Prostate gland (tissue), 2 donors: ENCODE data around the gene MVB12B. TPM values are rescaled to one million over a fixed set of nuclear protein-coding genes. Genes with fewer than 3 reads are reported as not detected.

Source experiments
- DNase-seq: peaks from one replicate; pipeline ENCODE4 v3.0.0-alpha.2; 2019; ENCODE audit warnings: low spot score
- H3K27ac ChIP-seq, 2 donors: fragments of 200-600 bp; sonication (generic); 2 replicates each; pipeline ENCODE4 v1.5.1; 2017 to 2019
- H3K27me3 ChIP-seq: fragments of 200-600 bp; sonication (generic); replicated peaks from 2 replicates; pipeline ENCODE4 v1.5.1; 2019; ENCODE audit not compliant: insufficient read depth
- H3K36me3 ChIP-seq, 2 donors: fragments of 200-600 bp; sonication (generic); 1 replicate in 1 of 2; 2 replicates in 1 of 2; pipeline versions ENCODE4 v1.5.1 to v1.8.1; 2017 to 2019
- H3K4me1 ChIP-seq: fragments of 200-600 bp; sonication (generic); replicated peaks from 2 replicates; pipeline ENCODE4 v1.5.1; 2019
- H3K4me3 ChIP-seq, 2 donors: fragments of 200-600 bp; sonication (generic); 2 replicates each; pipeline ENCODE4 v1.5.1; 2017 to 2019
- H3K9me3 ChIP-seq: fragments of 200-600 bp; sonication (generic); 2 replicates; pipeline ENCODE4 v1.5.1; 2017
- CTCF ChIP-seq, 4 experiments: fragments of 200-600 bp in 2 of 4; fragments of 450-650 bp in 2 of 4; sonication (generic) in 2 of 4; IDR thresholded peaks; 1 replicate in 3 of 4; 2 replicates in 1 of 4; pipeline ENCODE4 v1.5.1; 2016 to 2019; ENCODE audit warnings: antibody characterized with exemption in 4 of 4, mild to moderate bottlenecking in 2 of 4, moderate library complexity in 2 of 4
- POLR2A ChIP-seq: fragments of 450-650 bp; IDR thresholded peaks from one replicate; pipeline ENCODE4 v1.6.1; 2016; ENCODE audit warnings: antibody characterized with exemption, mild to moderate bottlenecking
- POLR2AphosphoS5 ChIP-seq: sonication (generic); formaldehyde crosslinking; IDR thresholded peaks from one replicate; pipeline ENCODE4 v1.6.1; 2017; ENCODE audit warnings: antibody characterized with exemption
- whole genome bisulfite sequencing: methylation state at CpG from one replicate; pipeline ENCODE4 v1.1.5; 2018; 5-methylcytosine and 5-hydroxymethylcytosine counted together
- intact Hi-C: fragments of 100-400 bp; cut with DNase I; formaldehyde crosslinking; loops from one replicate; pipeline ENCODE4 v1.14.2; 2022
- total RNA-seq, 2 donors: library from RNA; depleted of rRNA; stranded (reverse); fragments of >200 nt; gene quantifications; one replicate each; pipeline ENCODE4 v1.1.0, GENCODE V29; 2016

Gene MVB12B
- total RNA-seq, 2 donors from 2014 or later: 17.3 to 28.4 TPM

- DNase-seq: no peak
- no peaks in the 10 kb centered on the region for H3K27me3 ChIP-seq
- no peak overlapping the region for H3K27ac ChIP-seq
- no peaks in the 10 kb centered on the region for H3K9me3 ChIP-seq
- no peak overlapping the region for H3K4me3 ChIP-seq
- no peaks in the 10 kb centered on the region for H3K36me3 ChIP-seq
- 90% methylated on average over 17 of the region's 17 CpGs for WGBS
- intact Hi-C loops: no loop called here
- peaks cover 3% of the 10 kb centered on the region for H3K4me1 ChIP-seq
- TF ChIP-seq POLR2AphosphoS5: no peak
- TF ChIP-seq POLR2A: no peak
- TF ChIP-seq CTCF (IDR thresholded peaks at IDR 0.05): no peak
Observed at GRCh38 chr9:126371007-126371870, 44.6 kb downstream of the MVB12B start.

- DNase-seq: no peak
- Histone ChIP-seq H3K27ac (no peak overlapping the region), H3K36me3 (no peaks in the 10 kb centered on the region), H3K9me3 (no peaks in the 10 kb centered on the region), H3K4me3 (no peak overlapping the region), H3K27me3 (no peaks in the 10 kb centered on the region), H3K4me1 (no peaks in the 10 kb centered on the region)
- 91% methylated on average over 6 of the region's 6 CpGs for WGBS
- intact Hi-C loops: no loop called here
- no peak for TF ChIP-seq POLR2AphosphoS5
- no peak for TF ChIP-seq CTCF (IDR thresholded peaks at IDR 0.05)
- TF ChIP-seq POLR2A: no peak
Observed at GRCh38 chr9:126372716-126373115, 46.1 kb downstream of the MVB12B start.

GRCh38 chr9:126373241-126373640, 46.6 kb downstream of the MVB12B start:
- H3K4me1 ChIP-seq: no peaks in the 10 kb centered on the region
- no peak for TF ChIP-seq POLR2A
- TF ChIP-seq POLR2AphosphoS5: no peak
- no peak for TF ChIP-seq CTCF (IDR thresholded peaks at IDR 0.05)
- H3K36me3 ChIP-seq: no peaks in the 10 kb centered on the region
- no peaks in the 10 kb centered on the region for H3K9me3 ChIP-seq
- intact Hi-C loops: no loop called here
- DNase-seq: no peak
- no peak overlapping the region for H3K4me3 ChIP-seq
- WGBS: 66% methylated on average over 5 of the region's 5 CpGs
- H3K27me3 ChIP-seq: no peaks in the 10 kb centered on the region
- no peak overlapping the region for H3K27ac ChIP-seq

GRCh38 chr9:126374366-126374781, 47.7 kb downstream of the MVB12B start:
- DNase-seq: no peak
- H3K36me3 ChIP-seq: no peaks in the 10 kb centered on the region
- TF ChIP-seq POLR2A (no peak), POLR2AphosphoS5 (no peak), CTCF (IDR thresholded peaks at IDR 0.05) (no peak)
- no peaks in the 10 kb centered on the region for H3K9me3 ChIP-seq
- H3K4me1 ChIP-seq: no peaks in the 10 kb centered on the region
- H3K4me3 ChIP-seq: no peak overlapping the region
- intact Hi-C loops: no loop called here
- H3K27me3 ChIP-seq: no peaks in the 10 kb centered on the region
- WGBS: 87% methylated on average over 4 of the region's 4 CpGs
- H3K27ac ChIP-seq: no peak overlapping the region

GRCh38 chr9:126375386-126375785, 48.8 kb downstream of the MVB12B start:
- Histone ChIP-seq H3K4me3 (no peak overlapping the region), H3K27ac (peak overlapping the region in 1 of 2 donors; percentile 46), H3K27me3 (no peaks in the 10 kb centered on the region), H3K9me3 (no peaks in the 10 kb centered on the region), H3K36me3 (no peaks in the 10 kb centered on the region), H3K4me1 (no peaks in the 10 kb centered on the region)
- 5% methylated on average over 7 of the region's 7 CpGs for WGBS
- no peak for DNase-seq
- TF ChIP-seq POLR2AphosphoS5 (peak; percentile 15), POLR2A (no peak)
- intact Hi-C loops: loop anchor here (5.0 kb wide), 1 partner anchor 48 kb away; the partner anchor contains the start of gene MVB12B
